GM18499 (cell line): ENCODE measurements around the gene BOD1L2.

Source experiments
- ATAC-seq: cut with Tn5 transposase; IDR thresholded peaks from one replicate; pipeline ENCODE4 v1.9.1; 2021; ENCODE audit warnings: moderate number of reproducible peaks; ENCODE audit not compliant: insufficient read depth, unreplicated experiment

The BOD1L2 gene

GRCh38 chr18:57146956-57147636 is at the start of gene BOD1L2:
TSS of gene BOD1L2 (plus strand) at chr18:57147087. CDS start at chr18:57147313, 226 bp downstream.
- ATAC-seq = no peak

GRCh38 chr18:57107140-57107832 is 39.6 kb upstream of the BOD1L2 start:
- no peak for ATAC-seq

- ATAC-seq = no peak
These were observed 36.6 kb upstream of the BOD1L2 start for GRCh38 chr18:57110290-57110689.

- no peak for ATAC-seq
These were observed 33.0 kb upstream of the BOD1L2 start for GRCh38 chr18:57113799-57114420.

- ATAC-seq = no peak
These were observed 30.2 kb upstream of the BOD1L2 start for GRCh38 chr18:57116598-57117132.

GRCh38 chr18:57121542-57122112 is 25.3 kb upstream of the BOD1L2 start:
- no peak for ATAC-seq

- ATAC-seq = no peak
These were observed 23.9 kb upstream of the BOD1L2 start for GRCh38 chr18:57122936-57123510.

GRCh38 chr18:57125627-57126026 is 21.3 kb upstream of the BOD1L2 start:
- ATAC-seq = no peak

- ATAC-seq = no peak
These were observed 18.5 kb upstream of the BOD1L2 start for GRCh38 chr18:57128220-57128932.

- ATAC-seq = no peak
These were observed 15.8 kb upstream of the BOD1L2 start for GRCh38 chr18:57131101-57131500.

- ATAC-seq = no peak
These were observed 15.1 kb upstream of the BOD1L2 start for GRCh38 chr18:57131782-57132181.

GRCh38 chr18:57134618-57135135 is 12.2 kb upstream of the BOD1L2 start:
- no peak for ATAC-seq

- no peak for ATAC-seq
These were observed 11.2 kb upstream of the BOD1L2 start for GRCh38 chr18:57135699-57136098.

GRCh38 chr18:57137847-57138246 is 9.0 kb upstream of the BOD1L2 start:
- no peak for ATAC-seq

- no peak for ATAC-seq
These were observed 5.4 kb upstream of the BOD1L2 start for GRCh38 chr18:57141208-57142129.

- ATAC-seq = no peak
These were observed 4.6 kb upstream of the BOD1L2 start for GRCh38 chr18:57142324-57142723.

GRCh38 chr18:57143265-57143664 is 3.6 kb upstream of the BOD1L2 start:
- no peak for ATAC-seq

- ATAC-seq = no peak
These were observed 1.4 kb downstream of the BOD1L2 start for GRCh38 chr18:57148263-57148662.

- no peak for ATAC-seq
These were observed 2.2 kb downstream of the BOD1L2 start for GRCh38 chr18:57149051-57149450.
